GM21423 (cell line): Measurements from ENCODE around the gene EEF1AKMT1.
A peak's percentile ranks its signal among the peaks of the same experiment; 100 is the strongest.

ENCODE experiments used
- ATAC-seq: cut with Tn5 transposase; IDR thresholded peaks from one replicate; pipeline ENCODE4 v1.9.1; 2021; ENCODE audit warnings: mild to moderate bottlenecking, moderate library complexity; ENCODE audit not compliant: unreplicated experiment

EEF1AKMT1 gene

GRCh38 chr13:20773194-20774080 lies at the start of gene EEF1AKMT1:
TSS of gene EEF1AKMT1 (minus strand) at chr13:20773961. CDS start at chr13:20757598, 16,363 bp downstream.
- ATAC-seq: peak; percentile 78

GRCh38 chr13:20823071-20823470 lies 49.3 kb upstream of the EEF1AKMT1 start:
- ATAC-seq: no peak

- ATAC-seq: no peak
Observed at GRCh38 chr13:20822406-20822805, 48.6 kb upstream of the EEF1AKMT1 start.

- no peak for ATAC-seq
Observed at GRCh38 chr13:20819715-20820114, 46.0 kb upstream of the EEF1AKMT1 start.

GRCh38 chr13:20815464-20815863 lies 41.7 kb upstream of the EEF1AKMT1 start:
- ATAC-seq: no peak

- no peak for ATAC-seq
Observed at GRCh38 chr13:20814224-20814910, 40.6 kb upstream of the EEF1AKMT1 start.

GRCh38 chr13:20812890-20813289 lies 39.1 kb upstream of the EEF1AKMT1 start:
- no peak for ATAC-seq

- no peak for ATAC-seq
Observed at GRCh38 chr13:20810808-20811207, 37.0 kb upstream of the EEF1AKMT1 start.

GRCh38 chr13:20808874-20809273 lies 35.1 kb upstream of the EEF1AKMT1 start:
- ATAC-seq: no peak

GRCh38 chr13:20803180-20803965 lies 29.6 kb upstream of the EEF1AKMT1 start:
- ATAC-seq: no peak

- no peak for ATAC-seq
Observed at GRCh38 chr13:20801707-20802106, 27.9 kb upstream of the EEF1AKMT1 start.

GRCh38 chr13:20799726-20800416 lies 26.1 kb upstream of the EEF1AKMT1 start:
- ATAC-seq: no peak

GRCh38 chr13:20798027-20798426 lies 24.3 kb upstream of the EEF1AKMT1 start:
- no peak for ATAC-seq

GRCh38 chr13:20796791-20797508 lies 23.2 kb upstream of the EEF1AKMT1 start:
- no peak for ATAC-seq

GRCh38 chr13:20789665-20790064 lies 15.9 kb upstream of the EEF1AKMT1 start:
- ATAC-seq: no peak

GRCh38 chr13:20788312-20788711 lies 14.6 kb upstream of the EEF1AKMT1 start:
- ATAC-seq: no peak

- ATAC-seq: no peak
Observed at GRCh38 chr13:20787180-20787579, 13.4 kb upstream of the EEF1AKMT1 start.

GRCh38 chr13:20782116-20782708 lies 8.5 kb upstream of the EEF1AKMT1 start:
- peak; percentile 74 for ATAC-seq

GRCh38 chr13:20780317-20780716 lies 6.6 kb upstream of the EEF1AKMT1 start:
- no peak for ATAC-seq

- no peak for ATAC-seq
Observed at GRCh38 chr13:20779405-20779804, 5.6 kb upstream of the EEF1AKMT1 start.
